Epithelial cell of esophagus (primary cell): Measurements from ENCODE around the gene CLDN19.
A peak's percentile ranks its signal among the peaks of the same experiment; 100 is the strongest.
"Not testable (repeated sequence)": the region's sequence is repeated elsewhere in the genome, so short reads cannot be mapped to it uniquely, and the experiment has no call there.

Experiments used
- DNase-seq: peaks from one replicate; pipeline ENCODE4 v3.0.0; 2010; ENCODE audit warnings: low read depth
- H3K4me3 ChIP-seq: 2 replicates; pipeline ENCODE4 v1.5.1; 2011; ENCODE audit warnings: mild to moderate bottlenecking, low read length, control low read depth
- CTCF ChIP-seq: IDR thresholded peaks from 2 replicates; pipeline ENCODE4 v1.5.1; 2011; ENCODE audit warnings: low read depth, mild to moderate bottlenecking, low read length, control low read depth, inconsistent platforms; ENCODE audit not compliant: insufficient read depth; ENCODE audit errors: missing control alignments

Gene CLDN19

GRCh38 chr1:42761567-42761966 is 21.5 kb upstream of the CLDN19 start:
- no peak for DNase-seq
- no peak overlapping the region for H3K4me3 ChIP-seq
- TF ChIP-seq CTCF: no peak

DNA sequence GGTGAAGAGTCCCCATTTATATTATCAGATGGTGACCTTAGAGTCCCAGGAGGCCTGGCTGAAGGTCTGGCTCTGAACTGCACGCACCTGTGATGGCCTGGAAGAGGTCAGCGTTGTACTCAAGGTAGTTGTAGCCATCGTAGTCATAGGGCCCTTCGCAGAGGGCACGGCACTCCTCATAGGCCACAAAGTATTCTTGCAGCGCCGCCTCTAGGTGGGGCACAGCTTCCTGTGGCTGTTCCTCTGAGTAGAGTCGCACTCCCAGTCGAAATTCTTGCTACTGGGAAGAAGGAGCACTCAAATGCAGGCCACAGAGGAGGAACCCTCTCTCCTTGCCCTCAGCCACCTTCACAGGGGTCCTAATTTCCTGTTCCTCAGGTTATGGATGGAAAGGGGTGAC is 19.1 kb upstream of the CLDN19 start:
- no peak for DNase-seq
- no peak overlapping the region for H3K4me3 ChIP-seq
- no peak for TF ChIP-seq CTCF

- no peak for TF ChIP-seq CTCF
- no peak for DNase-seq
- no peak overlapping the region for H3K4me3 ChIP-seq
These were observed 18.6 kb upstream of the CLDN19 start for GRCh38 chr1:42758641-42759040.

- TF ChIP-seq CTCF: no peak
- DNase-seq: peak; percentile 68
- no peak overlapping the region for H3K4me3 ChIP-seq
These were observed 17.8 kb upstream of the CLDN19 start for GRCh38 chr1:42757892-42758275.

DNA sequence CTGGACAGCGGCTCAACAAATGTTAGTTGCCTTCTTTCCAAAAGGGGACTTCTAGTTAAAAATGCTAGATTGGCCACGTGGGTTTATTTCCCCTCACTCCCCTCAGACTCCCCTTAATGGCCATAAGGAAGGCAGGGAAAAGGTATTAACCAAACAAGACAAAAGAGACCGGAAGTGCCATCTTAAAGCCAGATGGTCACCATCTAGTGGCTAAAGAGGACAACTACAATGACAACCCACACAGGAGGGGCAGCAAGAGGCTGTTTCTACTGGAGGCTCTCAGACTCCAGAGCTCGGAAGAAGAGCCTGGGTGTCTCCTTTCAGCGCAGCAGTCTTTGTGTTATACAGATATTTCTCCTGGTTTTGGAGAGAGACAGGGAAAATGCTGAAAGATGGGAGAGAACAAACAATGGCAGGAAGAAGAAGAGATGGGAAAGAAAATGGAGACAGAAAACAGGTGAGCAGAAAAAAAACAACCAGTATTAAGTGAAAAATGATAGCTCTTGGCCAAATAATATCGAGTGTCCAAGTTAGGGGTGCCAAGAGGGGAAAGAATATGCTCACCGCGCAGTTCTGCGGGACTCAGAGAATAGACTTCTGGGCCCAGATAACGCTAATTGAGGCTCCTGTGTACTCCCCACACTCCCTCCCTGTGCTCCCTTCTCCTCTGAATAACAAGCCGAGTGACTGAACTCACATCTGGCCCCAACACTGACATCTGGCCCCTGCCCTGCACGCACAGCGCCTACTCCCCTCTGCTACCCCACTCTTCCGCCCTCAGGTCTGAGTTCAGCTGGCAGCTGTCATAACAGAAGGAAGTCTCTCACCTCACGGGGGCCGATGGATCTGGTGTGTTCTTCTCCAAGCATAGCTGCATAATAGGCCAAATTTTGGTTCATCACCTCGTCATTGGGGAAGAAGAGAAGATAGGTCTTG is 17.2 kb upstream of the CLDN19 start:
- no peak overlapping the region for H3K4me3 ChIP-seq
- peak; percentile 72 for DNase-seq
- TF ChIP-seq CTCF: peak; percentile 85

- H3K4me3 ChIP-seq: no peak overlapping the region
- no peak for TF ChIP-seq CTCF
- peak; percentile 51 for DNase-seq
These were observed 13.0 kb upstream of the CLDN19 start for GRCh38 chr1:42753070-42753469.

GRCh38 chr1:42752284-42752683 is 12.2 kb upstream of the CLDN19 start:
- no peak overlapping the region for H3K4me3 ChIP-seq
- DNase-seq: no peak
- TF ChIP-seq CTCF: no peak

GRCh38 chr1:42751511-42752070 is 11.6 kb upstream of the CLDN19 start:
- not testable (repeated sequence) for DNase-seq, H3K4me3 ChIP-seq
